HG03280 (cell line): ENCODE data around the gene MED13L.

Source experiments
- ATAC-seq: cut with Tn5 transposase; IDR thresholded peaks from one replicate; pipeline ENCODE4 v1.9.1; 2021; ENCODE audit warnings: mild to moderate bottlenecking, moderate library complexity; ENCODE audit not compliant: unreplicated experiment

Gene MED13L

GRCh38 chr12:116188581-116188980 is 88.9 kb downstream of the MED13L start:
- no peak for ATAC-seq

- no peak for ATAC-seq
Observed at GRCh38 chr12:116187151-116187511, 90.4 kb downstream of the MED13L start.

- ATAC-seq: no peak
Observed at GRCh38 chr12:116186482-116187150, 90.9 kb downstream of the MED13L start.

- ATAC-seq: no peak
Observed at GRCh38 chr12:116184763-116185162, 92.7 kb downstream of the MED13L start.

- no peak for ATAC-seq
Observed at GRCh38 chr12:116183741-116184141, 93.8 kb downstream of the MED13L start.

GRCh38 chr12:116182359-116183063 is 95.0 kb downstream of the MED13L start:
- ATAC-seq: no peak

GRCh38 chr12:116180448-116180847 is 97.0 kb downstream of the MED13L start:
- ATAC-seq: no peak

- no peak for ATAC-seq
Observed at GRCh38 chr12:116179384-116179783, 98.1 kb downstream of the MED13L start.

- no peak for ATAC-seq
Observed at GRCh38 chr12:116177017-116177416, 100.5 kb downstream of the MED13L start.

GRCh38 chr12:116174904-116175303 is 102.6 kb downstream of the MED13L start:
- no peak for ATAC-seq

GRCh38 chr12:116174006-116174405 is 103.5 kb downstream of the MED13L start:
- no peak for ATAC-seq

GRCh38 chr12:116172224-116172849 is 105.2 kb downstream of the MED13L start:
- ATAC-seq: no peak

GRCh38 chr12:116171549-116171948 is 105.9 kb downstream of the MED13L start:
- ATAC-seq: no peak

- ATAC-seq: no peak
Observed at GRCh38 chr12:116169071-116169470, 108.4 kb downstream of the MED13L start.

- ATAC-seq: no peak
Observed at GRCh38 chr12:116166306-116166705, 111.2 kb downstream of the MED13L start.

GRCh38 chr12:116165036-116165425 is 112.5 kb downstream of the MED13L start:
- ATAC-seq: no peak

GRCh38 chr12:116164250-116165035 is 113.0 kb downstream of the MED13L start:
- ATAC-seq: no peak

GRCh38 chr12:116162071-116162470 is 115.4 kb downstream of the MED13L start:
- ATAC-seq: no peak

- no peak for ATAC-seq
Observed at GRCh38 chr12:116161588-116161987, 115.9 kb downstream of the MED13L start.

GRCh38 chr12:116160883-116161458 is 116.5 kb downstream of the MED13L start:
- ATAC-seq: no peak

GRCh38 chr12:116160231-116160630 is 117.3 kb downstream of the MED13L start:
- no peak for ATAC-seq
